ENCODE data around the gene TARBP2. TPM values are rescaled to one million over a fixed set of nuclear protein-coding genes. Genes with fewer than 3 reads are reported as not detected.

Gene TARBP2
- total and polyA plus RNA-seq, 8 donors, result 22.6 to 36.5 (median 28.6) TPM; not detected in 1

- DNase-seq, result no peak
- peak overlapping the region in 1 of 5 donors; percentile 98 for H3K27ac ChIP-seq
- no peaks in the 10 kb centered on the region for H3K27me3 ChIP-seq
- TF ChIP-seq POLR2AphosphoS5 (IDR thresholded peaks at IDR 0.05), result no peak
- TF ChIP-seq CTCF (IDR thresholded peaks at IDR 0.05), result no peak
- no peak for TF ChIP-seq POLR2A (IDR thresholded peaks at IDR 0.05)
- TF ChIP-seq EP300 (IDR thresholded peaks at IDR 0.05), result no peak
- intact Hi-C loops (cut with DNase I; ENCODE audit: low total_unique reads), result no loop called here
- peaks cover 49 to 53% (median 51%) of the 10 kb centered on the region in 4 donors for H3K36me3 ChIP-seq
- no peaks in the 10 kb centered on the region for H3K9me3 ChIP-seq
- H3K4me1 ChIP-seq, result peaks cover 20 to 63% (median 37%) of the 10 kb centered on the region in 4 donors
- peak overlapping the region in 2 of 4 donors; percentile 78 to 86 for H3K4me3 ChIP-seq
- 16 to 23% (median 22%) methylated on average over 6 of the region's 6 CpGs for WGBS, 5 donors
Measured at GRCh38 chr12:53453953-53454640, 47.0 kb upstream of the TARBP2 start.

- intact Hi-C loops (cut with DNase I; ENCODE audit: low total_unique reads), result no loop called here
- H3K27ac ChIP-seq, result no peak overlapping the region
- no peaks in the 10 kb centered on the region for H3K9me3 ChIP-seq
- WGBS, 5 donors, result 33 to 56% (median 43%) methylated on average over 3 of the region's 3 CpGs
- H3K4me3 ChIP-seq, result peak overlapping the region in 2 of 4 donors; percentile 78 to 86
- H3K36me3 ChIP-seq, result peaks cover 55 to 59% (median 57%) of the 10 kb centered on the region in 4 donors
- DNase-seq, result no peak
- H3K27me3 ChIP-seq, result no peaks in the 10 kb centered on the region
- H3K4me1 ChIP-seq, result peaks cover 20 to 70% (median 39%) of the 10 kb centered on the region in 4 donors
- TF ChIP-seq EP300 (IDR thresholded peaks at IDR 0.05) (no peak), POLR2A (IDR thresholded peaks at IDR 0.05) (no peak), CTCF (IDR thresholded peaks at IDR 0.05) (no peak), POLR2AphosphoS5 (IDR thresholded peaks at IDR 0.05) (no peak)
Measured at GRCh38 chr12:53454707-53455106, 46.4 kb upstream of the TARBP2 start.

GRCh38 chr12:53456654-53457366, 44.3 kb upstream of the TARBP2 start:
- no peak for DNase-seq
- no peaks in the 10 kb centered on the region for H3K9me3 ChIP-seq
- TF ChIP-seq CTCF (IDR thresholded peaks at IDR 0.05) (no peak), EP300 (IDR thresholded peaks at IDR 0.05) (no peak), POLR2A (IDR thresholded peaks at IDR 0.05) (no peak), POLR2AphosphoS5 (IDR thresholded peaks at IDR 0.05) (peak in 1 of 3 donors; percentile 18)
- no peaks in the 10 kb centered on the region for H3K27me3 ChIP-seq
- intact Hi-C loops (cut with DNase I; ENCODE audit: low total_unique reads), result no loop called here
- no peak overlapping the region for H3K27ac ChIP-seq
- H3K36me3 ChIP-seq, result peaks cover 76 to 80% (median 78%) of the 10 kb centered on the region in 4 donors
- H3K4me1 ChIP-seq, result peaks cover 34 to 82% (median 51%) of the 10 kb centered on the region in 4 donors
- 48 to 57% (median 49%) methylated on average over 6 of the region's 6 CpGs for WGBS, 5 donors
- H3K4me3 ChIP-seq, result no peak overlapping the region

- intact Hi-C loops (cut with DNase I; ENCODE audit: low total_unique reads), result no loop called here
- WGBS, 5 donors, result 58 to 77% (median 62%) methylated on average over 4 of the region's 4 CpGs
- TF ChIP-seq POLR2AphosphoS5 (IDR thresholded peaks at IDR 0.05) (no peak), CTCF (IDR thresholded peaks at IDR 0.05) (no peak), EP300 (IDR thresholded peaks at IDR 0.05) (no peak), POLR2A (IDR thresholded peaks at IDR 0.05) (no peak)
Measured at GRCh38 chr12:53459097-53459496, 42.0 kb upstream of the TARBP2 start.

More at GRCh38 chr12:53459097-53459496, 42.0 kb upstream of the TARBP2 start:
- peaks cover 19 to 92% (median 50%) of the 10 kb centered on the region in 4 donors for H3K4me1 ChIP-seq
- DNase-seq, result no peak
- no peaks in the 10 kb centered on the region for H3K9me3 ChIP-seq
- H3K27me3 ChIP-seq, result no peaks in the 10 kb centered on the region
- H3K36me3 ChIP-seq, result peaks cover 99 to 100% (median 100%) of the 10 kb centered on the region in 4 donors
- H3K27ac ChIP-seq, result no peak overlapping the region
- no peak overlapping the region for H3K4me3 ChIP-seq
